BLaER1 treated with 17β-estradiol and CSF1 and Interleukin-3, amounts not matched to agents 10 nM and 100 nM (cell line): ENCODE measurements around the gene UBE3A.

Experiments
- H3K27ac ChIP-seq, 11 experiments: shearing (Covaris generic); formaldehyde crosslinking; 2 replicates each; pipeline ENCODE4 v1.8.1; 2022
- H3K27me3 ChIP-seq, 11 experiments: shearing (Covaris generic); formaldehyde crosslinking; 2 replicates each; pipeline ENCODE4 v1.8.1; 2022
- H3K36me3 ChIP-seq, 11 experiments: shearing (Covaris generic); formaldehyde crosslinking; 2 replicates each; pipeline ENCODE4 v1.8.1; 2022
- H3K4me1 ChIP-seq, 10 experiments: shearing (Covaris generic); formaldehyde crosslinking; 2 replicates each; pipeline ENCODE4 v1.8.1; 2022
- H3K4me2 ChIP-seq, 11 experiments: shearing (Covaris generic); formaldehyde crosslinking; 2 replicates each; pipeline ENCODE4 v1.8.1; 2022
- H3K4me3 ChIP-seq, 10 experiments: shearing (Covaris generic); formaldehyde crosslinking; 2 replicates each; pipeline ENCODE4 v1.8.1; 2022
- H3K9ac ChIP-seq, 11 experiments: shearing (Covaris generic); formaldehyde crosslinking; 2 replicates each; pipeline ENCODE4 v1.8.1; 2022
- H3K9me3 ChIP-seq, 11 experiments: shearing (Covaris generic); formaldehyde crosslinking; replicated peaks in 1 of 11; 2 replicates each; pipeline ENCODE4 v1.8.1; 2022
- H4K20me1 ChIP-seq, 11 experiments: shearing (Covaris generic); formaldehyde crosslinking; 2 replicates each; pipeline ENCODE4 v1.8.1; 2022
- Cebpa-rat ChIP-seq, 11 experiments: shearing (Covaris generic); IDR thresholded peaks; 2 replicates each; pipeline ENCODE4 v1.8.1; 2022

UBE3A gene

GRCh38 chr15:25347707-25348106 lies 91.1 kb downstream of the UBE3A start:
- no peak overlapping the region for H3K27ac ChIP-seq
- H3K4me2 ChIP-seq, result no peak overlapping the region
- H3K9me3 ChIP-seq, result peaks cover 49 to 63% (median 58%) of the 10 kb centered on the region in 11 experiments
- H4K20me1 ChIP-seq, result peaks cover 0 to 10% (median 0%) of the 10 kb centered on the region in 11 experiments; a peak in 7 of 22 replicates
- no peaks in the 10 kb centered on the region for H3K4me1 ChIP-seq
- TF ChIP-seq Cebpa-rat (IDR thresholded peaks at IDR 0.05), result no peak
- no peak overlapping the region for H3K4me3 ChIP-seq
- no peaks in the 10 kb centered on the region for H3K27me3 ChIP-seq
- no peak overlapping the region for H3K9ac ChIP-seq
- H3K36me3 ChIP-seq, result peaks cover 87 to 100% (median 93%) of the 10 kb centered on the region in 11 experiments

- Histone ChIP-seq H3K27ac (no peak overlapping the region), H3K4me1 (no peaks in the 10 kb centered on the region), H3K9ac (no peak overlapping the region), H4K20me1 (peaks cover 0 to 12% (median 0%) of the 10 kb centered on the region in 11 experiments; a peak in 8 of 22 replicates), H3K4me3 (no peak overlapping the region), H3K4me2 (no peak overlapping the region), H3K9me3 (peaks cover 38 to 54% (median 45%) of the 10 kb centered on the region in 11 experiments), H3K36me3 (peaks cover 88 to 100% (median 93%) of the 10 kb centered on the region in 11 experiments), H3K27me3 (no peaks in the 10 kb centered on the region)
- no peak for TF ChIP-seq Cebpa-rat (IDR thresholded peaks at IDR 0.05)
Measured at GRCh38 chr15:25346371-25346770, 92.5 kb downstream of the UBE3A start.

DNA sequence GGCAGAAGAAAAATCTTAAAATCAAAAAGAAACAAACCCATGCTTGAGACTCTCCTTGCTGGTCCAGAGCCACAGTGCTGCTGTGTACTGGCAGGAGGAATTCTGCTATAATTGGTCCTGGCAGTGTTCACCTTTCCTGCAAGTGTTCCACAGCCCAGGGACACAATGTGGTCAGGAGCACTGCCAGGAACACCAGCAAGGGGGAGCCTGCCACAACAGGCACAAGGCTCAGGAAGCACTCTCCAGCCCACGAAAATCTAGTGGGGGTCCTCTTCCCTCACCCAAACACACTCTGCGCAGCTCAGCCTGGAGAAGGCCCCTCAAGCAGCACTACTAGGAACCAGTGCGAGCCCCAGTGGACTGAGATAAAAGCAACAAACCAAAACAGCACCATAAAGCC lies 92.9 kb downstream of the UBE3A start:
- Histone ChIP-seq H4K20me1 (peaks cover 0 to 12% (median 0%) of the 10 kb centered on the region in 11 experiments; a peak in 8 of 22 replicates), H3K9me3 (peaks cover 35 to 50% (median 41%) of the 10 kb centered on the region in 11 experiments), H3K9ac (no peak overlapping the region), H3K4me2 (no peak overlapping the region), H3K4me1 (no peaks in the 10 kb centered on the region), H3K27me3 (no peaks in the 10 kb centered on the region), H3K27ac (no peak overlapping the region), H3K36me3 (peaks cover 88 to 100% (median 93%) of the 10 kb centered on the region in 11 experiments), H3K4me3 (no peak overlapping the region)
- TF ChIP-seq Cebpa-rat (IDR thresholded peaks at IDR 0.05), result no peak

- no peak overlapping the region for H3K9ac ChIP-seq
- no peak for TF ChIP-seq Cebpa-rat (IDR thresholded peaks at IDR 0.05)
- H3K27me3 ChIP-seq, result no peaks in the 10 kb centered on the region
- H3K4me2 ChIP-seq, result no peak overlapping the region
- H3K9me3 ChIP-seq, result peaks cover 4 to 20% (median 12%) of the 10 kb centered on the region in 11 experiments; a peak in 19 of 22 replicates
- no peak overlapping the region for H3K4me3 ChIP-seq
- H3K36me3 ChIP-seq, result peaks cover 88 to 100% (median 92%) of the 10 kb centered on the region in 11 experiments
- H3K27ac ChIP-seq, result no peak overlapping the region
- H4K20me1 ChIP-seq, result peaks cover 0 to 12% (median 0%) of the 10 kb centered on the region in 11 experiments; a peak in 8 of 22 replicates
- no peaks in the 10 kb centered on the region for H3K4me1 ChIP-seq
Measured at GRCh38 chr15:25342629-25343028, 96.2 kb downstream of the UBE3A start.

GRCh38 chr15:25339431-25339830 lies 99.4 kb downstream of the UBE3A start:
- Histone ChIP-seq H3K27ac (no peak overlapping the region), H3K36me3 (peaks cover 89 to 100% (median 95%) of the 10 kb centered on the region in 11 experiments), H4K20me1 (peaks cover 0 to 7% (median 0%) of the 10 kb centered on the region in 11 experiments; a peak in 6 of 22 replicates), H3K9me3 (peaks cover 20 to 39% (median 33%) of the 10 kb centered on the region in 11 experiments), H3K4me3 (no peak overlapping the region), H3K4me2 (no peak overlapping the region), H3K4me1 (no peaks in the 10 kb centered on the region), H3K9ac (no peak overlapping the region), H3K27me3 (no peaks in the 10 kb centered on the region)
- TF ChIP-seq Cebpa-rat (IDR thresholded peaks at IDR 0.05), result no peak

DNA sequence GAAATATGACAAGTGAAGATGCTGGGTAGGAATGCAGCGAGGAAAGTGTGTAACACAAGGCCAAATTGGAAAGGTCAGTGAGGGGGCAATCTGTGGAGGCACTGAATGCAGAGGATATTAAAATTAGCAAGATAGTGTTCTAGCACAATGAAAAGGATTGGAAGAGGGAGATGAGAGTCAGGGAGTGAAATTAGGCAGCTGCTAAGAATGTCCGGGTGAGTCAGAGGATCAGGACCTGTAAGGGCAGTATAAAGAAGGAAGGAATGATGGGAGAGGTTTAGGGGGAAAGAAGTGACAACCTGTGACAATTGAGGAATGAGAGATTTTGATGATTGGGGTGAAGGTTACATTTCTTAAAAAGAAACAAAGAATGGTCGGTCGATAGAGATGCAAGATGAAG lies 103.5 kb downstream of the UBE3A start:
- Histone ChIP-seq H3K9ac (no peak overlapping the region), H3K4me1 (peaks cover 0 to 18% (median 15%) of the 10 kb centered on the region in 10 experiments; a peak in 12 of 20 replicates), H3K4me2 (no peak overlapping the region), H3K4me3 (no peak overlapping the region), H3K27me3 (no peaks in the 10 kb centered on the region), H3K9me3 (peaks cover 23 to 67% (median 60%) of the 10 kb centered on the region in 11 experiments), H3K27ac (no peak overlapping the region), H3K36me3 (peaks cover 82 to 94% (median 89%) of the 10 kb centered on the region in 11 experiments), H4K20me1 (no peaks in the 10 kb centered on the region)
- no peak for TF ChIP-seq Cebpa-rat (IDR thresholded peaks at IDR 0.05)

DNA sequence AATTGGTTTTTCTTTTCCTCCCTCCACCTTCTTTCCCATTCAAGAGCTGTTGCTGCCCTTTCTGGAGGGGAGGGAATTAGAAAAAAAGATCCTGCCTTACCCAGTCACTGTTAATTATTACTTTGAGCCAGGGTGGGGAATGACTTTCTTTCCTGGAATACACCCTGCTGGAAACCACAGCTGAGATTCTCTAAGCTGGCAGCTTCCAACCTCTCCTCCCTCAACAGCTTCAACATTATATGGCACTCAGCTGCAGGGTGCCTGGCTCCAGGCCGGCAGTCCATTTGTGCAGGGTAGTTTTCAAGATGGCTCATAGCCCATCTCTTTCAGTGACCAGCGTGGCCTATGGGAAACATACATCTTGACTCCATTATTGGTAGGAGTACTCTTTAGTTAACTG lies 105.8 kb downstream of the UBE3A start:
- no peak for TF ChIP-seq Cebpa-rat (IDR thresholded peaks at IDR 0.05)
- Histone ChIP-seq H3K4me2 (no peak overlapping the region), H3K9ac (no peak overlapping the region), H3K9me3 (peaks cover 23 to 65% (median 60%) of the 10 kb centered on the region in 11 experiments), H3K27me3 (no peaks in the 10 kb centered on the region), H4K20me1 (no peaks in the 10 kb centered on the region), H3K36me3 (peaks cover 62 to 85% (median 73%) of the 10 kb centered on the region in 11 experiments), H3K4me3 (no peak overlapping the region), H3K4me1 (peaks cover 0 to 34% (median 21%) of the 10 kb centered on the region in 10 experiments; a peak in 12 of 20 replicates), H3K27ac (no peak overlapping the region)

GRCh38 chr15:25332306-25332705 lies 106.5 kb downstream of the UBE3A start:
- H3K4me2 ChIP-seq, result no peak overlapping the region
- H3K4me1 ChIP-seq, result peaks cover 0 to 34% (median 21%) of the 10 kb centered on the region in 10 experiments; a peak in 12 of 20 replicates
- H3K27ac ChIP-seq, result no peak overlapping the region
- H3K27me3 ChIP-seq, result no peaks in the 10 kb centered on the region
- no peak for TF ChIP-seq Cebpa-rat (IDR thresholded peaks at IDR 0.05)
- no peak overlapping the region for H3K4me3 ChIP-seq
- H3K36me3 ChIP-seq, result peaks cover 56 to 81% (median 68%) of the 10 kb centered on the region in 11 experiments
- H3K9me3 ChIP-seq, result peaks cover 23 to 63% (median 54%) of the 10 kb centered on the region in 11 experiments
- H4K20me1 ChIP-seq, result no peaks in the 10 kb centered on the region; a peak in 1 of 22 replicates
- no peak overlapping the region for H3K9ac ChIP-seq

- H3K9me3 ChIP-seq, result peaks cover 23 to 58% (median 49%) of the 10 kb centered on the region in 11 experiments
- H3K4me3 ChIP-seq, result no peak overlapping the region
- no peaks in the 10 kb centered on the region for H3K27me3 ChIP-seq
- no peak for TF ChIP-seq Cebpa-rat (IDR thresholded peaks at IDR 0.05)
- no peaks in the 10 kb centered on the region; a peak in 1 of 22 replicates for H4K20me1 ChIP-seq
- H3K4me1 ChIP-seq, result peaks cover 0 to 34% (median 21%) of the 10 kb centered on the region in 10 experiments; a peak in 12 of 20 replicates
- peaks cover 51 to 77% (median 67%) of the 10 kb centered on the region in 11 experiments for H3K36me3 ChIP-seq
- no peak overlapping the region for H3K9ac ChIP-seq
- peak overlapping the region in 2 of 11 experiments; percentile 44 to 65; a peak in 1 of 22 replicates for H3K4me2 ChIP-seq
- H3K27ac ChIP-seq, result no peak overlapping the region
Measured at GRCh38 chr15:25331860-25332259, 107.0 kb downstream of the UBE3A start.
